Activated B cell treated with CpG ODN at 0.5 μM for 24 hours (primary cell): ENCODE measurements around the gene ELP4. TPM values are rescaled to one million over a fixed set of nuclear protein-coding genes. Genes with fewer than 3 reads are reported as not detected.

Experiments used
- ATAC-seq: fragments of 200-7000 bp; cut with Tn5 transposase; one replicate; pipeline ENCODE4 v1.10.0; 2021; ENCODE audit warnings: low read depth, mild to moderate bottlenecking, moderate library complexity
- CTCF ChIA-PET: fragments of 350-600 bp; sonication (Branson Sonifier 250); formaldehyde crosslinking; loops from one replicate; lab custom pipeline; 2021; ENCODE audit warnings: antibody characterized with exemption; lab: Charles Lee
- POLR2A ChIA-PET: fragments of 350-600 bp; sonication (Branson Sonifier 250); formaldehyde crosslinking; loops from one replicate; lab custom pipeline; 2021; ENCODE audit warnings: antibody characterized with exemption; lab: Charles Lee
- DNase-seq: peaks from one replicate; pipeline ENCODE4 v3.0.0; 2022
- H3K27ac Mint-ChIP-seq: one replicate; pipeline ENCODE4 v1.8.0; 2020; ENCODE audit warnings: mixed read lengths
- H3K27me3 Mint-ChIP-seq: one replicate; pipeline ENCODE4 v1.8.0; 2021; ENCODE audit warnings: mixed read lengths
- H3K36me3 Mint-ChIP-seq: one replicate; pipeline ENCODE4 v1.8.0; 2021; ENCODE audit warnings: low read depth, mixed read lengths
- H3K4me1 Mint-ChIP-seq: one replicate; pipeline ENCODE4 v1.8.0; 2021; ENCODE audit warnings: mixed read lengths
- H3K4me3 Mint-ChIP-seq: one replicate; pipeline ENCODE4 v1.8.0; 2020; ENCODE audit warnings: mild to moderate bottlenecking, mixed read lengths
- H3K9me3 Mint-ChIP-seq: one replicate; pipeline ENCODE4 v1.8.0; 2020; ENCODE audit warnings: mixed read lengths
- CTCF ChIP-seq: fragments of 200-600 bp; IDR thresholded peaks from one replicate; pipeline ENCODE4 v1.8.0; 2022; ENCODE audit warnings: antibody characterized with exemption, mild to moderate bottlenecking
- intact Hi-C: fragments of 100-400 bp; cut with micrococcal nuclease; formaldehyde crosslinking; loops from one replicate; pipeline ENCODE4 v1.15.1; 2024
- total RNA-seq: library from RNA; stranded (reverse); gene quantifications from 2 replicates; pipeline ENCODE4 v1.2.3, GENCODE V29; 2022

Gene ELP4
- total RNA-seq, 1 donor from 2014 or later = 25.5 TPM

- DNase-seq (no peak), ATAC-seq (no peak)
- TF ChIP-seq CTCF = no peak
- CTCF ChIA-PET = no interaction called here
- intact Hi-C loops = no loop called here
- Mint-ChIP-seq H3K9me3 (no peaks in the 10 kb centered on the region), H3K27me3 (no peaks in the 10 kb centered on the region), H3K4me1 (no peaks in the 10 kb centered on the region), H3K27ac (no peak overlapping the region), H3K36me3 (peaks cover 13% of the 10 kb centered on the region), H3K4me3 (no peak overlapping the region)
- POLR2A ChIA-PET = no interaction called here
Observed at GRCh38 chr11:31720225-31720624, 210.7 kb downstream of the ELP4 start.

GRCh38 chr11:31720671-31721365 lies 211.3 kb downstream of the ELP4 start:
- ChIA-PET POLR2A (no interaction called here), CTCF (no interaction called here)
- no peak overlapping the region for H3K27ac Mint-ChIP-seq

GRCh38 chr11:31722754-31723153 lies 213.2 kb downstream of the ELP4 start:
- no peak for TF ChIP-seq CTCF
- no peaks in the 10 kb centered on the region for H3K9me3 Mint-ChIP-seq
- no peaks in the 10 kb centered on the region for H3K4me1 Mint-ChIP-seq
- ATAC-seq = no peak
- no peak for DNase-seq
- H3K27ac Mint-ChIP-seq = no peak overlapping the region
- H3K4me3 Mint-ChIP-seq = no peak overlapping the region
- intact Hi-C loops = no loop called here
- ChIA-PET CTCF (no interaction called here), POLR2A (no interaction called here)
- H3K27me3 Mint-ChIP-seq = no peaks in the 10 kb centered on the region
- H3K36me3 Mint-ChIP-seq = peaks cover 21% of the 10 kb centered on the region

More at GRCh38 chr11:31720671-31721365, 211.3 kb downstream of the ELP4 start:
- intact Hi-C loops = no loop called here
- ATAC-seq (no peak), DNase-seq (no peak)
- Mint-ChIP-seq H3K27me3 (no peaks in the 10 kb centered on the region), H3K9me3 (no peaks in the 10 kb centered on the region), H3K4me1 (no peaks in the 10 kb centered on the region), H3K4me3 (no peak overlapping the region), H3K36me3 (peaks cover 17% of the 10 kb centered on the region)
- no peak for TF ChIP-seq CTCF

- H3K4me1 Mint-ChIP-seq = no peaks in the 10 kb centered on the region
- H3K36me3 Mint-ChIP-seq = peaks cover 26% of the 10 kb centered on the region
- TF ChIP-seq CTCF = no peak
- intact Hi-C loops = no loop called here
- H3K27me3 Mint-ChIP-seq = no peaks in the 10 kb centered on the region
- DNase-seq (no peak), ATAC-seq (no peak)
- H3K27ac Mint-ChIP-seq = no peak overlapping the region
- POLR2A ChIA-PET = no interaction called here
- CTCF ChIA-PET = no interaction called here
- H3K4me3 Mint-ChIP-seq = no peak overlapping the region
- peaks cover 4% of the 10 kb centered on the region for H3K9me3 Mint-ChIP-seq
Observed at GRCh38 chr11:31725176-31725575, 215.6 kb downstream of the ELP4 start.

- Mint-ChIP-seq H3K4me3 (no peak overlapping the region), H3K4me1 (no peaks in the 10 kb centered on the region), H3K27me3 (no peaks in the 10 kb centered on the region), H3K36me3 (peaks cover 39% of the 10 kb centered on the region), H3K27ac (no peak overlapping the region), H3K9me3 (peaks cover 21% of the 10 kb centered on the region)
- DNase-seq = no peak
- ChIA-PET CTCF (no interaction called here), POLR2A (no interaction called here)
- ATAC-seq = no peak
- intact Hi-C loops = no loop called here
- TF ChIP-seq CTCF = no peak
Observed at GRCh38 chr11:31728432-31728831, 218.9 kb downstream of the ELP4 start.
